Sigmoid colon (tissue), 4 donors: ENCODE measurements around the gene MACC1.

Experiments used
- CTCF ChIP-seq, 4 experiments: fragments of 450-650 bp in 3 of 4; fragments of 200-600 bp in 1 of 4; IDR thresholded peaks; one replicate each; pipeline ENCODE4 v1.5.1; 2016 to 2019; ENCODE audit warnings: antibody characterized with exemption in 4 of 4, mild to moderate bottlenecking in 3 of 4, moderate library complexity in 2 of 4
- EP300 ChIP-seq, 4 donors: sonication (generic); formaldehyde crosslinking; IDR thresholded peaks; one replicate each; pipeline ENCODE4 v1.6.1; 2017; ENCODE audit warnings: antibody characterized with exemption in 4 of 4
- POLR2A ChIP-seq, 2 donors: fragments of 450-650 bp; IDR thresholded peaks; one replicate each; pipeline ENCODE4 v1.6.1; 2016; ENCODE audit warnings: antibody characterized with exemption in 2 of 2, mild to moderate bottlenecking in 2 of 2, moderate library complexity in 2 of 2
- POLR2AphosphoS5 ChIP-seq, 4 donors: sonication (generic); formaldehyde crosslinking; IDR thresholded peaks; one replicate each; pipeline ENCODE4 v1.6.1; 2017; ENCODE audit warnings: antibody characterized with exemption in 4 of 4

GRCh38 chr7:20153999-20154398, 63.2 kb downstream of the MACC1 start:
- no peak for TF ChIP-seq CTCF (IDR thresholded peaks at IDR 0.05)
- TF ChIP-seq POLR2A (IDR thresholded peaks at IDR 0.05), result no peak
- peak in 1 of 4 donors; percentile 34 for TF ChIP-seq POLR2AphosphoS5 (IDR thresholded peaks at IDR 0.05)
- TF ChIP-seq EP300 (IDR thresholded peaks at IDR 0.05), result no peak
